H9 (cell line): ENCODE data around the gene CRYGD. TPM values are rescaled to one million over a fixed set of nuclear protein-coding genes. Genes with fewer than 3 reads are reported as not detected.

Source experiments
- DNase-seq: peaks from one replicate; pipeline ENCODE4 v3.0.0-alpha.2; 2017
- H2AFZ ChIP-seq: one replicate; pipeline ENCODE4 v1.6.1; 2013; ENCODE audit warnings: mild to moderate bottlenecking, low read length, control low read depth, moderate library complexity
- H2AK5ac ChIP-seq: 2 replicates; pipeline ENCODE4 v1.6.1; 2013; ENCODE audit warnings: low read length, control low read depth, mixed read lengths; ENCODE audit not compliant: insufficient read length
- H2BK120ac ChIP-seq: one replicate; pipeline ENCODE4 v1.6.1; 2013; ENCODE audit warnings: low read depth, mild to moderate bottlenecking, low read length, control low read depth, inconsistent platforms; ENCODE audit not compliant: poor library complexity, severe bottlenecking
- H2BK12ac ChIP-seq: 2 replicates; pipeline ENCODE4 v1.6.1; 2013; ENCODE audit warnings: low read length, control low read depth, mixed read lengths, low read depth; ENCODE audit not compliant: insufficient read length
- H2BK15ac ChIP-seq: 2 replicates; pipeline ENCODE4 v1.6.1; 2013; ENCODE audit warnings: low read depth, low read length, control low read depth
- H2BK20ac ChIP-seq: one replicate; pipeline ENCODE4 v1.6.1; 2013; ENCODE audit warnings: low read depth, mild to moderate bottlenecking, low read length, control low read depth, inconsistent platforms; ENCODE audit not compliant: poor library complexity, severe bottlenecking
- H2BK5ac ChIP-seq: 2 replicates; pipeline ENCODE4 v1.6.1; 2013; ENCODE audit warnings: low read length, control low read depth, mixed read lengths; ENCODE audit not compliant: insufficient read length
- H3K14ac ChIP-seq: 2 replicates; pipeline ENCODE4 v1.6.1; 2013; ENCODE audit warnings: low read length, control low read depth; ENCODE audit not compliant: insufficient read depth
- H3K18ac ChIP-seq: 2 replicates; pipeline ENCODE4 v1.6.1; 2013; ENCODE audit warnings: low read depth, mild to moderate bottlenecking, mixed read lengths, low read length, control low read depth; ENCODE audit not compliant: insufficient read length
- H3K23ac ChIP-seq: 2 replicates; pipeline ENCODE4 v1.6.1; 2013; ENCODE audit warnings: low read length, control low read depth, mixed read lengths, low read depth; ENCODE audit not compliant: insufficient read length
- H3K23me2 ChIP-seq: 2 replicates; pipeline ENCODE4 v1.6.1; 2013; ENCODE audit warnings: low read depth, mild to moderate bottlenecking, mixed read lengths, low read length, control low read depth; ENCODE audit not compliant: insufficient read length, poor library complexity, severe bottlenecking
- H3K27ac ChIP-seq: 2 replicates; pipeline ENCODE4 v1.5.1; 2013; ENCODE audit warnings: low read length, control low read depth, mixed read lengths, low read depth; ENCODE audit not compliant: insufficient read length
- H3K27me3 ChIP-seq: 2 replicates; pipeline ENCODE4 v1.6.1; 2013; ENCODE audit warnings: low read length, control low read depth, inconsistent platforms; ENCODE audit not compliant: insufficient read depth
- H3K4ac ChIP-seq: 2 replicates; pipeline ENCODE4 v1.6.1; 2013; ENCODE audit warnings: low read depth, mild to moderate bottlenecking, control low read depth, inconsistent platforms, low read length, moderate library complexity
- H3K4me1 ChIP-seq: 2 replicates; pipeline ENCODE4 v1.6.1; 2013; ENCODE audit warnings: low read length, control low read depth, inconsistent platforms; ENCODE audit not compliant: insufficient read depth
- H3K4me2 ChIP-seq: 2 replicates; pipeline ENCODE4 v1.6.1; 2013; ENCODE audit warnings: low read length, control low read depth, mixed read lengths; ENCODE audit not compliant: insufficient read length, insufficient read depth
- H3K56ac ChIP-seq: 2 replicates; pipeline ENCODE4 v1.6.1; 2013; ENCODE audit warnings: low read depth, mild to moderate bottlenecking, mixed read lengths, low read length, control low read depth; ENCODE audit not compliant: insufficient read length
- H3K79me1 ChIP-seq: 2 replicates; pipeline ENCODE4 v1.6.1; 2013; ENCODE audit warnings: low read depth, mild to moderate bottlenecking, moderate library complexity, low read length, control low read depth, inconsistent platforms; ENCODE audit not compliant: insufficient read depth, poor library complexity, severe bottlenecking
- H3K79me2 ChIP-seq: 2 replicates; pipeline ENCODE4 v1.6.1; 2013; ENCODE audit warnings: low read length, control low read depth, inconsistent platforms; ENCODE audit not compliant: insufficient read depth
- H3K9ac ChIP-seq: 2 replicates; pipeline ENCODE4 v1.6.1; 2013; ENCODE audit warnings: low read length, control low read depth, mixed read lengths; ENCODE audit not compliant: insufficient read length; ENCODE audit errors: extremely low read depth
- H3K9me3 ChIP-seq: one replicate; pipeline ENCODE4 v1.6.1; 2013; ENCODE audit warnings: low read depth, low read length, inconsistent platforms; ENCODE audit not compliant: control insufficient read depth
- H3T11ph ChIP-seq: one replicate; pipeline ENCODE4 v1.6.1; 2013; ENCODE audit warnings: mild to moderate bottlenecking, low read length, control low read depth, inconsistent platforms
- H4K20me1 ChIP-seq: one replicate; pipeline ENCODE4 v1.6.1; 2013; ENCODE audit not compliant: control insufficient read depth, insufficient read length, insufficient read depth
- H4K5ac ChIP-seq: 2 replicates; pipeline ENCODE4 v1.6.1; 2013; ENCODE audit warnings: low read depth, mild to moderate bottlenecking, mixed read lengths, low read length, control low read depth; ENCODE audit not compliant: insufficient read length
- H4K8ac ChIP-seq: replicated peaks from 2 replicates; pipeline ENCODE4 v1.6.1; 2013; ENCODE audit warnings: low read length, control low read depth, mixed read lengths, low read depth; ENCODE audit not compliant: insufficient read length
- H4K91ac ChIP-seq: 2 replicates; pipeline ENCODE4 v1.6.1; 2013; ENCODE audit warnings: low read depth, mild to moderate bottlenecking, moderate library complexity, mixed read lengths, low read length, control low read depth; ENCODE audit not compliant: insufficient read length
- H3K27ac Mint-ChIP-seq, 3 experiments: 2 replicates in 2 of 3; 3 replicates in 1 of 3; pipeline ENCODE4 v1.8.0; 2020 to 2021; ENCODE audit warnings: mixed read lengths in 3 of 3, mild to moderate bottlenecking in 1 of 3, moderate library complexity in 1 of 3
- H3K27me3 Mint-ChIP-seq: 2 replicates; pipeline ENCODE4 v1.8.0; 2021; ENCODE audit warnings: low read depth, mild to moderate bottlenecking, moderate library complexity, mixed read lengths
- H3K36me3 Mint-ChIP-seq, 3 experiments: 2 replicates in 2 of 3; 3 replicates in 1 of 3; pipeline ENCODE4 v1.8.0; 2020 to 2021; ENCODE audit warnings: low read depth in 3 of 3, mixed read lengths in 3 of 3; ENCODE audit not compliant: insufficient read depth in 1 of 3
- H3K4me1 Mint-ChIP-seq, 2 experiments: 2 replicates each; pipeline ENCODE4 v1.8.0; 2020; ENCODE audit warnings: mixed read lengths in 2 of 2
- H3K4me3 Mint-ChIP-seq, 2 experiments: 2 replicates in 1 of 2; 3 replicates in 1 of 2; pipeline ENCODE4 v1.8.0; 2020 to 2021; ENCODE audit warnings: mild to moderate bottlenecking in 2 of 2, mixed read lengths in 2 of 2, moderate library complexity in 1 of 2
- H3K9me3 Mint-ChIP-seq, 2 experiments: 2 replicates in 1 of 2; 3 replicates in 1 of 2; pipeline ENCODE4 v1.8.0; 2020; ENCODE audit warnings: mild to moderate bottlenecking in 2 of 2, mixed read lengths in 2 of 2, moderate library complexity in 1 of 2
- CTCF ChIP-seq: fragments of 200-600 bp; sonication (generic); conservative IDR thresholded peaks from 3 replicates; pipeline ENCODE4 v1.8.0; 2021; ENCODE audit warnings: antibody characterized with exemption, mild to moderate bottlenecking
- WGBS: extraction: QIAGEN DNeasy Blood & Tissue Kit; methylation state at CpG from one replicate; pipeline ENCODE4 v1.1.7; 2013; ENCODE audit warnings: missing lambda C conversion rate, low lambda C conversion rate, mixed read lengths; ENCODE audit not compliant: insufficient read length; ENCODE audit errors: extremely low coverage; 5-methylcytosine and 5-hydroxymethylcytosine counted together
- total RNA-seq: library from RNA; stranded (reverse); gene quantifications from 2 replicates; pipeline ENCODE4 v1.2.1, GENCODE V29; 2021

CRYGD gene
- total RNA-seq, 1 experiment from 2014 or later = not detected

DNA sequence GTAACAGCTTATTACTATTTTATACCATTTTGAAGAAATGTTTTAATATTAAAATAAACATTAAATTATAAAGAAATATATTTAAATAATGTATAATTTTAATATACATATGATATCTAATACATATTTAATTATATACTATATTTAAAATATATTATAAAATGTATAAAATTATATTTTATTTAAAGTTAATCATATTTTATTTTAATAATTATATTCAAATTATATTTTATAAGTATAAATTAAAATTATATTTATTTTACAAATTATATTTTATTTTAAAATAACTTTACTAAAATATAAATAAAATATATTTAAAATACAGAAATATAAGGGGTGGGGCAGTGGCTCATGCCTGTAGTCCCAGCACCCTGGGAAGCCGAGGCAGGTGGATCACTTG, 2.1 kb downstream of the CRYGD start:
- H3K4me2 ChIP-seq = no peak overlapping the region
- no CpG with 5 or more reads among the region's 1 CpG for WGBS
- no peak overlapping the region for H3K27ac ChIP-seq
- no peaks in the 10 kb centered on the region for H4K20me1 ChIP-seq
- H2BK20ac ChIP-seq = no peak overlapping the region
- no peak overlapping the region for H3K56ac ChIP-seq
- Mint-ChIP-seq H3K4me3 (no peak overlapping the region), H3K4me1 (no peaks in the 10 kb centered on the region), H3K36me3 (no peaks in the 10 kb centered on the region; a peak in 1 of 7 replicates), H3K27me3 (no peaks in the 10 kb centered on the region), H3K27ac (no peak overlapping the region), H3K9me3 (peaks cover under 1 to 6% of the 10 kb centered on the region in 2 experiments; a peak in 1 of 5 replicates)
- DNase-seq = no peak
- H3K79me1 ChIP-seq = no peaks in the 10 kb centered on the region
- H3K9me3 ChIP-seq = no peaks in the 10 kb centered on the region
- no peaks in the 10 kb centered on the region for H3K27me3 ChIP-seq
- no peaks in the 10 kb centered on the region for H3K4me1 ChIP-seq
- H3K9ac ChIP-seq = no peak overlapping the region
- no peak overlapping the region for H2AK5ac ChIP-seq
- H3K23ac ChIP-seq = no peak overlapping the region
- no peak overlapping the region for H4K8ac ChIP-seq
- H2BK12ac ChIP-seq = no peak overlapping the region
- H2BK15ac ChIP-seq = no peak overlapping the region
- no peak overlapping the region for H2BK120ac ChIP-seq
- H3T11ph ChIP-seq = no peak overlapping the region
- no peaks in the 10 kb centered on the region for H3K79me2 ChIP-seq
- no peak overlapping the region for H4K5ac ChIP-seq
- no peak overlapping the region for H4K91ac ChIP-seq
- H3K14ac ChIP-seq = no peak overlapping the region
- TF ChIP-seq CTCF = no peak
- no peaks in the 10 kb centered on the region for H3K23me2 ChIP-seq
- no peak overlapping the region for H3K4ac ChIP-seq
- no peak overlapping the region for H2AFZ ChIP-seq
- H2BK5ac ChIP-seq = no peak overlapping the region
- no peak overlapping the region for H3K18ac ChIP-seq
